ENCODE results near the gene LPP.
"Not testable (repeated sequence)": the region's sequence is repeated elsewhere in the genome, so short reads cannot be mapped to it uniquely, and the experiment has no call there.

LPP gene

DNA sequence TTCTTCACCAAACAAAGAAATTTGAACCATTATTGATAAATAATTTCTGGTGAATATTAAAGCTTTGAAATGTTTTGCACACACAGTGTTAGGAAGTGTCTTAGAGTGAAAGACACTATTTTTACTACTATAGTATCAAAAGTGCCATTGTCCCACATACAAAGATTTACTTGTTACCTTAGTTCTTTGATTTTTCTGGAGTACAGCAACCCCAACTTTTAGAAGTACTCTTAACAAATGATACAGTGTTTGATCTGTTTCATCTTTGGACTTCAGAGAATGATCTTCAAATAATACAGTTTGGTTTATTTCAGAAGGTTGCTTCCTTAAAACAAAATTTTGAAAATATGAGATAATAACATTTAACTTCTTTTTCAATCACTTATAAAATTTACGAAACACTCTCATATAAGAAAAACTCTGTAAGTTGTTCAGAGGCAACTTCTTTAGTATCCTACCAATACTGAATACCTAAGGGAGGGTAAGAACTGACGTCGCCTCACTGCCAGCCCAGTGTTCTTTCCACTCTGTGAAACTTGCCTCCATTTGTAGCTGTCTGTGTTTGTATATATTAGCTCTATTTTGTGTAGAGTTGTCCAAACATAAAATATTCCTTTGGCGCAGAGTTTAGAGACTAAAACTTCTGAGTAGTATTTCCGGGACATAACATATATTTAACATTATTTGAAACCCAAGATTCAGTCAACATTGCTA, 464.2 kb downstream of the LPP start:
- Histone ChIP-seq H3K27me3 (ENCODE audit: control insufficient read depth, insufficient read depth, low read length) (no peaks in the 10 kb centered on the region), H3K9me3 (ENCODE audit: control insufficient read depth, insufficient read depth, low read length) (no peaks in the 10 kb centered on the region), H3K4me3 (ENCODE audit: low read depth, low read length) (no peak overlapping the region), H3K4me1 (ENCODE audit: control insufficient read depth, insufficient read depth, low read length) (no peaks in the 10 kb centered on the region), H3K9ac (ENCODE audit: low read depth, low read length) (no peak overlapping the region), H3K27ac (ENCODE audit: low read depth, low read length) (no peak overlapping the region), H3K36me3 (ENCODE audit: control insufficient read depth, insufficient read depth, low read length) (no peaks in the 10 kb centered on the region)

DNA sequence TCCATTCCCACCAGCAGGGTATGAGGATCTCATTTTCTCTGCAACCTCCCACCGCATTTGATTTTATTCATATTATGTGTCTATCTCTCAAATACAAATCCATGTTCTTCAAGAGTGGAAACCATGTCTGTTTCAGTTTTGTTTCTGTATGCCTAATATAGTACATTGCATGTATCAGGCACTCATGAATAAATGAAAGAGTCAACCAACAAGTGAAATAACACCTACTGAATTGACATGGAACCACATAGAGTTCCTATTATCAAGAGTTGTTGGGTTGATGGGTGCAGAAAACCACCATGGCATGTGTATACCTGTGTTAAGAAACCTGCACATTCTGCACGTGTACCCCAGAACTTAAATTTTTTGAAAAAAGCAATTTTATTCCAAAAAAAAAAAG, 466.8 kb downstream of the LPP start:
- H3K27ac ChIP-seq (ENCODE audit: low read depth, low read length): no peak overlapping the region
- H3K27me3 ChIP-seq (ENCODE audit: control insufficient read depth, insufficient read depth, low read length): no peaks in the 10 kb centered on the region
- H3K9me3 ChIP-seq (ENCODE audit: control insufficient read depth, insufficient read depth, low read length): no peaks in the 10 kb centered on the region
- no peaks in the 10 kb centered on the region for H3K36me3 ChIP-seq (ENCODE audit: control insufficient read depth, insufficient read depth, low read length)
- no peak overlapping the region for H3K9ac ChIP-seq (ENCODE audit: low read depth, low read length)
- no peak overlapping the region for H3K4me3 ChIP-seq (ENCODE audit: low read depth, low read length)
- H3K4me1 ChIP-seq (ENCODE audit: control insufficient read depth, insufficient read depth, low read length): no peaks in the 10 kb centered on the region

DNA sequence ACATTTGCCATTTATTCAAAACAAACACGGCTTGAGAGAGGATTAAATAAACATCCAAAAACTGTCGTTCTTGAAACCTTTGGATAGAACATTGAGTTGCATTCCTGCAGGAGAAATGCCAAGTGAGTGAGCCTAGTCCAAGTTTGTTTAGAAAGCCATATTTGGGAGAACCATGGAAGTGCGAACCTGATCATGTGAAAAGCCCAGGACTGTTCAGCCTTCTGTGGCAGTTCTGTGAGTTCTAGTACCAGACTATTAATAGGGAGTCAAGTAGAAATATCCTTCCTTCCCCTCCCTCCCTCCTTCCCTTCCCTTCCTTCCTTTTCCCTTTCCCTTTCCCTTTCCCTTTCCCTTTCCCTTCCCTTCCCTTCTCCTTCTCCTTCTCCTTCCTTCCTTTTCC, 470.4 kb downstream of the LPP start:
- H3K27ac ChIP-seq (ENCODE audit: low read depth, low read length): no peak overlapping the region
- no peaks in the 10 kb centered on the region for H3K9me3 ChIP-seq (ENCODE audit: control insufficient read depth, insufficient read depth, low read length)
- no peaks in the 10 kb centered on the region for H3K36me3 ChIP-seq (ENCODE audit: control insufficient read depth, insufficient read depth, low read length)
- H3K27me3 ChIP-seq (ENCODE audit: control insufficient read depth, insufficient read depth, low read length): no peaks in the 10 kb centered on the region
- no peak overlapping the region for H3K4me3 ChIP-seq (ENCODE audit: low read depth, low read length)
- H3K9ac ChIP-seq (ENCODE audit: low read depth, low read length): no peak overlapping the region
- H3K4me1 ChIP-seq (ENCODE audit: control insufficient read depth, insufficient read depth, low read length): no peaks in the 10 kb centered on the region

DNA sequence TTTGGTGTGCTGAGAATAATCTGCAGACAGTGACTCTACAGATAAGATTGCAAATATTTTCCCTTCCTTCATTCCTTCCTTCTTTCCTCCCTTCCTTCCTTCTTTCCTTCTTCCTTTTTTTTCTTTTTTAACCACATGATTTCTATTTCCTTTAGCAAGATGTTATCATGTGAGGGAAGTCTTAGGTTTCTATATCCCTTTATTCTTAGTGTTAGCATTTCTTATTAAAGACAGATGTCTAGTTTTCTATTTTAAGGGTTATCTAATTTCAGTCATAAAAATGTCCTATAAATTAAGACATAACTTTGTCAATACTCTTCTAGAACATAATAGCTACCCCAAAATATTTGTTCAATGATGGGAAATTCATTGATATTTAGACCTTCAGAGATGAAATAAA, 470.9 kb downstream of the LPP start:
- Histone ChIP-seq H3K9ac (ENCODE audit: low read depth, low read length) (no peak overlapping the region), H3K4me3 (ENCODE audit: low read depth, low read length) (no peak overlapping the region), H3K4me1 (ENCODE audit: control insufficient read depth, insufficient read depth, low read length) (no peaks in the 10 kb centered on the region), H3K27me3 (ENCODE audit: control insufficient read depth, insufficient read depth, low read length) (no peaks in the 10 kb centered on the region), H3K9me3 (ENCODE audit: control insufficient read depth, insufficient read depth, low read length) (no peaks in the 10 kb centered on the region), H3K27ac (ENCODE audit: low read depth, low read length) (no peak overlapping the region), H3K36me3 (ENCODE audit: control insufficient read depth, insufficient read depth, low read length) (no peaks in the 10 kb centered on the region)

DNA sequence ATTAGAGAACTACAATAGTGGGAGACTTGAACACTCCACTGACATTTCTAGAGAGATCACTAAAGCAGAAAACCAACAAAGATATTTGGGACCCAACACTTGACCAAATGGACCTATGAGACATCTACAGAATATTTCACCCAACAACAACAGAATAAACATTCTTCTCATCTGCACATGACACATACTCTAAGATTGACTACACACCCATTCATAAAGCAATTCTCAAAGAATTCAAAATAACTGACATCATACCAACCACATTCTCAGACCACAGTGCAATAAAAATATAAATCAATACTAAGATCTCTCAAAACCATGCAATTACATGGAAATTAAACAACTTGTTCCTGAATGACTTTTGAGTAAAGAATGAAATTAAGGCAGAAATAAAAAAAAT, 473.7 kb downstream of the LPP start:
- H3K9ac ChIP-seq (ENCODE audit: low read depth, low read length): no peak overlapping the region
- H3K4me1 ChIP-seq (ENCODE audit: control insufficient read depth, insufficient read depth, low read length): no peaks in the 10 kb centered on the region
- no peaks in the 10 kb centered on the region for H3K27me3 ChIP-seq (ENCODE audit: control insufficient read depth, insufficient read depth, low read length)
- no peak overlapping the region for H3K4me3 ChIP-seq (ENCODE audit: low read depth, low read length)
- H3K27ac ChIP-seq (ENCODE audit: low read depth, low read length): no peak overlapping the region
- H3K36me3 ChIP-seq (ENCODE audit: control insufficient read depth, insufficient read depth, low read length): no peaks in the 10 kb centered on the region
- no peaks in the 10 kb centered on the region for H3K9me3 ChIP-seq (ENCODE audit: control insufficient read depth, insufficient read depth, low read length)

DNA sequence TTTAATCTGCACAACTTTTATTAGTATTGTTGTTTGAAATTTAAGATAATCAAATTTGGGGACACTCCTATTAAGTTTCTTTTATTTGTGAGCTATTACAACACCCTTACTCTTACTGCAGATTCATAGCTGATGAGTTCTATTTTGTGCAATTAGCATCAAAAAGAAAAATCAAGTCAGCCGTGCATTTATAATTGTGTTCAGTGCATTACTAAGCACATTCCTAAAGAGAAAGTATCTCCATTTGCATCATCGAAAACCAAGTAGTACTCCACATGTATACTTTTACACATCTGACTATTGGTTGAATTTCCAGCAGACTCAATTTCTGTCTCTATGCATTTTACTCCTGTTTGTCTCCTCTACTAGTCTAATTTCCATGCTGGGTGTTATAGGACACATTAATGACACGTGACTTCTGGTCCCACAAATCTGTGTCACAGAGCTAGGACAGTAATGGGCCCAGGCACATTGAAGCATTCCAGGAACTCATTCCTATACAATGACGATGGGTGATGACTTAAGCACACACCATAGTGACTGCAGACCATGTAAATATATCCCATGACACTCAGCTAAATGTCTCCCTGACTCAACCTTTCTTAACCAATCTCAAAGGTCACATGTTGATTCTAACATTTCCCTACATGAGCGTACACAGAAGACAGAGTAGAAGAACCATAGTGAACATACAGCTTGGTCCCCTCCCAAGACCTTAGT, 477.5 kb downstream of the LPP start:
- Histone ChIP-seq H3K27ac (ENCODE audit: low read depth, low read length) (no peak overlapping the region), H3K36me3 (ENCODE audit: control insufficient read depth, insufficient read depth, low read length) (no peaks in the 10 kb centered on the region), H3K27me3 (ENCODE audit: control insufficient read depth, insufficient read depth, low read length) (no peaks in the 10 kb centered on the region), H3K4me3 (ENCODE audit: low read depth, low read length) (no peak overlapping the region), H3K4me1 (ENCODE audit: control insufficient read depth, insufficient read depth, low read length) (no peaks in the 10 kb centered on the region), H3K9ac (ENCODE audit: low read depth, low read length) (no peak overlapping the region), H3K9me3 (ENCODE audit: control insufficient read depth, insufficient read depth, low read length) (peaks cover 7% of the 10 kb centered on the region; the same call in 1 of the 2 replicates)

DNA sequence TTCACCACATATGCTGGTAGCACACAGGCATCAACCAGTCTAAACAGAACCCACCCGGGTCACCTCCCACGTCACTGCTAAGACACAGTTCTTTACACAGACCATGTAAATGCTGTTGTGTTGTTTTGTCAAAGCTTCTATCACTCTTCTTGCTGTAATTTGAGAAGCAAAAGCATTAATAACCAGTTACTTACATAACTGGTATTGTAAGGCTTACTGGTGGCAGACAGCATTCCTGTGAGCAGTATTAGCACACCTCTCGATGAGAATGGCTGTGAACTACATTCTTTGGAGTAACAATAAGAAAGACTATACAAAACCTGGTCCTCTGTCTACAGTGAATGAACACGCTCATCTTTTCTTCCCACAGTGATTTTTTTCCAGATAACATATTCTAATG, 479.2 kb downstream of the LPP start:
- Histone ChIP-seq H3K9ac (ENCODE audit: low read depth, low read length) (no peak overlapping the region), H3K9me3 (ENCODE audit: control insufficient read depth, insufficient read depth, low read length) (peaks cover 7% of the 10 kb centered on the region; the same call in 1 of the 2 replicates), H3K27ac (ENCODE audit: low read depth, low read length) (no peak overlapping the region), H3K4me1 (ENCODE audit: control insufficient read depth, insufficient read depth, low read length) (no peaks in the 10 kb centered on the region), H3K27me3 (ENCODE audit: control insufficient read depth, insufficient read depth, low read length) (no peaks in the 10 kb centered on the region), H3K36me3 (ENCODE audit: control insufficient read depth, insufficient read depth, low read length) (no peaks in the 10 kb centered on the region), H3K4me3 (ENCODE audit: low read depth, low read length) (no peak overlapping the region)

DNA sequence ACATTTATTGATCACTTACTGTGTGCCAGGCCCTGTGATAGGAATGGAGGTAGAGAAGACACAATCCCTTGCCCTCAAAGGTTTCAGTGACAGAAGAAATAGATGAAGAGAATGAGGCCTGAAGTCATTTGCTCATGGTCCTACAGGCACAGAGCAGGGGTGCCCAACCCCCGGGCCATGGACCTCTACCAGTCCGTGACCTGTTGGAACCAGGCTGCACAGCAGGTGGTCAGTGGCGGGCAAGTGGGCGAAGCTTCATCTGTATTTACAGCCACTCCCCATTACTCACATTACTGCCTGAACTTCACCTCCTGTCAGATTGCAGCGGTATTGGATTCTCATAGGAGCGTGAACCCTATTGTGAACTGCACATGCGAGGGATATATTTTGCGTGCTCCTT, 480.3 kb downstream of the LPP start:
- H3K9ac ChIP-seq (ENCODE audit: low read depth, low read length): no peak overlapping the region
- no peak overlapping the region for H3K4me3 ChIP-seq (ENCODE audit: low read depth, low read length)
- H3K4me1 ChIP-seq (ENCODE audit: control insufficient read depth, insufficient read depth, low read length): no peaks in the 10 kb centered on the region
- H3K27ac ChIP-seq (ENCODE audit: low read depth, low read length): no peak overlapping the region
- no peaks in the 10 kb centered on the region for H3K27me3 ChIP-seq (ENCODE audit: control insufficient read depth, insufficient read depth, low read length)
- H3K36me3 ChIP-seq (ENCODE audit: control insufficient read depth, insufficient read depth, low read length): no peaks in the 10 kb centered on the region
- H3K9me3 ChIP-seq (ENCODE audit: control insufficient read depth, insufficient read depth, low read length): peaks cover 7% of the 10 kb centered on the region; the same call in 1 of the 2 replicates

DNA sequence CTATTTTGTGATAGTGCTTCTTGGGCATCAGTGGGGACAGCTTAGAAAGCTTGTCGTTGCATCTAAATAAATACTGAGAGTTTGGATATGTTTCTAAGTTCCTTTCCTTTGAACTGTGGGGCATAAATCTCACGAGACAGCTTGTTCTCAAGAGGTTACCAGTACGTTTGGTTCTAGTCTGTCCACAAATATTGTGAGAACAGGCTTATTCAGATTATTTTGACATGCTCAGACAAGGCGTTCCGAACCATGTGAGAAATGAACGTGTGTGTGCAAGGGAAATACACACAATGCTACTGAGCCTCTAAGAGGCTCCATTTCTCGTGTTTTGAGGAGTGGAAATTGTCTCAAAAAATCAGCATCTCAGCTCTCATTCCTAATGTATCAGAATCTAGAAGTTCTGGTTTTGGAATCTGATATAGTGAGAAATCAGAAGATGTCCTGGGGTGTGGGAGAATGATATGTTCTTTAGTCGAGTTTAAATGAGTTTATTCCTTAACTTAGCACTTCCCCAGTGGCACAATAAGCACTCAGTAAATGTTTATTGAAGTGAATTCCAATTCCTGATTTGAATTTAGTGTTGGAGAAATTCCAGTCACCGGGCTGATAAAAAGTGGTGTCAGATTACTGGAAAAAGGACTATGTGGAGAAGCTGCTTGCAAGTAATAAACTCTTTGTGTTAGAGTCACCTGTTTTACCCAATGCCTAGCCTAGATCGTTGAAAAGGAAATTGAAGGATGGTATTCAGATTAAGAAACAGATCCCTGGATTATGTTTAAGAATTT, 481.5 kb downstream of the LPP start:
- no peak overlapping the region for H3K4me3 ChIP-seq (ENCODE audit: low read depth, low read length)
- H3K9me3 ChIP-seq (ENCODE audit: control insufficient read depth, insufficient read depth, low read length): peaks cover 7% of the 10 kb centered on the region; the same call in 1 of the 2 replicates
- H3K9ac ChIP-seq (ENCODE audit: low read depth, low read length): no peak overlapping the region
- no peaks in the 10 kb centered on the region for H3K4me1 ChIP-seq (ENCODE audit: control insufficient read depth, insufficient read depth, low read length)
- H3K36me3 ChIP-seq (ENCODE audit: control insufficient read depth, insufficient read depth, low read length): no peaks in the 10 kb centered on the region
- no peak overlapping the region for H3K27ac ChIP-seq (ENCODE audit: low read depth, low read length)
- no peaks in the 10 kb centered on the region for H3K27me3 ChIP-seq (ENCODE audit: control insufficient read depth, insufficient read depth, low read length)

DNA sequence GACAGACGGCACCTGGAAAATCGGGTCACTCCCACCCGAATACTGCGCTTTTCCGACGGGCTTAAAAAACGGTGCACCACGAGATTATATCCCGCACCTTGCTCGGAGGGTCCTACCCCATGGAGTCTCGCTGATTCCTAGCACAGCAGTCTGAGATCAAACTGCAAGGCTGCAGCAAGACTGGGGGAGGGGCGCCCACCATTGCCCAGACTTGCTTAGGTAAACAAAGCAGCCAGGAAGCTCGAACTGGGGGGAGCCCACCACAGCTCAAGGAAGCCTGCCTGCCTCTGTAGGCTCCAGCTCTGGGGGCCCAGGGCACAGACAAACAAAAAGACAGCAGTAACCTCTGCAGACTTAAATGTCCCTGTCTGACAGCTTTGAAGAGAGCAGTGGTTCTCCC, 482.3 kb downstream of the LPP start:
- not testable (repeated sequence) for H3K36me3 ChIP-seq (ENCODE audit: control insufficient read depth, insufficient read depth, low read length); H3K27me3 ChIP-seq (ENCODE audit: control insufficient read depth, insufficient read depth, low read length); H3K9me3 ChIP-seq (ENCODE audit: control insufficient read depth, insufficient read depth, low read length); H3K4me3 ChIP-seq (ENCODE audit: low read depth, low read length); H3K4me1 ChIP-seq (ENCODE audit: control insufficient read depth, insufficient read depth, low read length); H3K9ac ChIP-seq (ENCODE audit: low read depth, low read length); H3K27ac ChIP-seq (ENCODE audit: low read depth, low read length)

DNA sequence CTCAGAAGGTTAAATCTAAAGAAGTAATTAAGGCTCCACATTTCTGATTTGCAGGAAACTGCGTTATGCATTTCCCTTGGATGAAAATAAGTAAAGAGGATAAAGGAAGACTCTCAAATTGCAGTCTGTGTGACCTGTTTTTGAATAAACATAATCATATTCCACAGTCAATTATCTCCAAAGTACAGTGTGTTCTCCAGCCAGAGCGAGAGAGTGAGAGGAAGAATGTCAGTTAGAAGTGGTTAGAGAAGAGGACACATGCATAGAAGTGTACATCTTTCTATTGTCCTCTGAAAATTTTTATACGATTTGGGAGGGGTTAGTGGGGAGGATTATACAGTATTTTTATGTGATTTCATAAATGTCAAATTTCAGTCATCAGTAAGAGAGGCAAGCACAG, 487.1 kb downstream of the LPP start:
- Histone ChIP-seq H3K4me3 (ENCODE audit: low read depth, low read length) (no peak overlapping the region), H3K36me3 (ENCODE audit: control insufficient read depth, insufficient read depth, low read length) (no peaks in the 10 kb centered on the region), H3K9ac (ENCODE audit: low read depth, low read length) (no peak overlapping the region), H3K4me1 (ENCODE audit: control insufficient read depth, insufficient read depth, low read length) (no peaks in the 10 kb centered on the region), H3K27ac (ENCODE audit: low read depth, low read length) (no peak overlapping the region), H3K9me3 (ENCODE audit: control insufficient read depth, insufficient read depth, low read length) (no peaks in the 10 kb centered on the region), H3K27me3 (ENCODE audit: control insufficient read depth, insufficient read depth, low read length) (no peaks in the 10 kb centered on the region)
